ENCODE results near the gene ZNF385B. TPM values are rescaled to one million over a fixed set of nuclear protein-coding genes. Genes with fewer than 3 reads are reported as not detected.

The ZNF385B gene
- total RNA-seq, 1 donor from 2014 or later: not detected

DNA sequence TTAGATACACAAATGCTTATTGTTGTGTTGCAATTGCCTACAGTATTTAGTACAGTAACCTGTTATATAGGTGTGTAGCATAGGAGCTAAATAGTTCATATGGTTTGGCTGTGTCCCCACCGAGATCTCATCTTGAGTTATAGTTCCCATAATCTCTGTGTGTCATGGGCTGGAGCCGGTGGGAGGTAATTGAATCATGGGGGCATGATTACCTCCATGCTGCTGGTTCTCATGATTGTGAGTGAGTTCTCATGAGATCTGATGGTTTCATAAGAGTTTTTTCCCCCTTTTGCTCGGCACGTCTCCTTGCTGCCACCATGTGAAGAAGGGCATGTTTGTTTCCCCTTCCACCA lies 406.3 kb downstream of the ZNF385B start:
- no peak for DNase-seq (ENCODE audit: extremely low read depth, low read depth, low spot score)

DNA sequence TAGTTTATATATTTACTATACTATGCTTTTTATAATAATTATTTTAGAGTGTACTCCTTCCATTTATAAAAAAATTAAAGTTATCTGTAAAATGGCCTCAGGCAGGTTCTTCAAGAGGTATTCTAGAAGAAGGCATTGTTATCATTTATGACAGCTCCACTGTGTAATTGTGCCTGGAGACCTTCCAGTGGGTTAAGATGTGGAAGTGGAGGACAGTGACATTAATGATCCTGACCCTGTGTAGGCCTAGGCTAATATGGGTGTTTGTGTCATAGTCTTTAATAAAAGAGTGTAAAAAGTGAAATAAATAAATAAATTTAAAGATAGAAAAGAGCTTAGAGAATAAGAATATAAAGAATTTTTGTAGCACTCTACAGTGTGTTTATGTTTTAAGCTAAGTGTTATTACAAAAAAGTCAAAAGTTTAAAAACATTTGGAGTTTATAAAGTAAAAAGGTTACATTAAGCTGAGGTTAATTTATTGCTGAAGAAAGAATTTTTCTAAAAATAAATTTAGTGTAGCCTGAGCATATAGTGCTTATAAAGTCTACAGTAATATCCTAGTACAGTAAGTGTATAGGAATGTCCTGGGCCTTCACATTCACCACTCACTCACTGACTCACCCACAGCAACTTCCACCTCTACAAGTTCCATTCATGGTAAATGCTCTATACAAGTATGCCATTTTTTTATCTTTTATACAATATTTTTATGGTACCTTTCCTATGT lies 406.8 kb downstream of the ZNF385B start:
- peak; percentile 44 for DNase-seq (ENCODE audit: extremely low read depth, low read depth, low spot score)

DNA sequence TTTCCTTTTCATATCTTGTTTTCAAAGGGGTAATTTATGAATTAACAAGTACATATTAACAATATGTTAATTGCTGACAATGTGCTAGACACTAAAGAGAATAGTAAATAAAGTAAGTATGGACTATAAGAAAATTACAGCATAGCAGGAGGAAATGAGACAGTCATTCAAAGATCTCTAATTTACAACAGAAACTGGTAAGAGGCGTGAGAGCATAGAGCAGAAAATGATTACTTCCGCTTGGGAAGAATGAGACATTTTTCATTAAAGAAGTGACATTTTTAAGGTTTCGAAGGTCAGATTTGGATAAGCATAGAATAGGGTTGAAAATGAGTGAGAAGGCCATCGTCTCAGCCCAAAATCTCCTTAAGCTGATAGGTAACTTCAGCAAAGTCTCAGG lies 412.4 kb downstream of the ZNF385B start:
- no peak for DNase-seq (ENCODE audit: extremely low read depth, low read depth, low spot score)

DNA sequence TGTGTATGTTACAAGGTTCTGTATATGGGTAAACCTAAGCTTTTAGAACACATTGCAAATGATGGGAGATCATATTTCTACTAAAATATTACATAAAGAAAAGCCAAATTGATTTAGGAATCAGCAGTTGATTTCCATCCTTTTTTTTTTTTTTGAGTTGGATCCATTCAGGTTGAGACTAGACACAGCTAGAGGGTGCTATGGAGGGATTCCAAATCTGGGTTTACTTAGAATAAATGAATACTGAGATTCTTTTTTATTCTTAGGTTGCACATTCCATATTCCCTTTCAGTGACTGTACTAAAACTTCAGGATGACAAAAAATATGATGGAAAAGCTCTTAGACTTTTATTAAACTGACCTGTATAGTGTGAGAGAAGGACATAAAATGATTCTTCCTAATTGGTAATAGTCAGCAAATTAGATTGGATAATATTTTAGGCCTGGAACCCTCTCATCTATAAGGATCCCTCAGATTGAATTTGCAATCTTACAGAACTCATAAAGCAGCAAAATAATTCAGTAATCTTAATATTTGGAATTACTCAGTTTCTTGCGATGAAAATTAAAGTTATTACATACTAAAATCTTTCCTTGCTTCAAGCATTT lies 413.5 kb downstream of the ZNF385B start:
- no peak for DNase-seq (ENCODE audit: extremely low read depth, low read depth, low spot score)

DNA sequence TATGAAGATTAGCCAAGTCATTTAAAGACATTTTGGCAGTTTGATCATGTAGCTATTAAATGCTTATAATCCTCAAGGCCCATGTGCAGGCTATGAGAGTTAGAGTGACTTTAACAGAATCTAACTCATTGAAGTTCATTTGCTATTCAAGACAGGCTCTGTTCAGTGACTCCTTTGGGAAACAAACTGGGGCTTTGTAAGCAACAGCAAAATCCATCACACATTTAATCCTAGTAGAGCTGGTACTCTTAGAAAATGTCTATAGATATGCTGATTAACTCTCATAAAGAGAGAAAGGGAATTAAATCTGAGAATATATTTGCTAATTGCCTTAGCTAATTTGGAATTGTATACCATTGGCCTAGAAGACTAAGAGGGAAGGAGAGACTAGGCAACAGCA lies 414.0 kb downstream of the ZNF385B start:
- DNase-seq (ENCODE audit: extremely low read depth, low read depth, low spot score): no peak

DNA sequence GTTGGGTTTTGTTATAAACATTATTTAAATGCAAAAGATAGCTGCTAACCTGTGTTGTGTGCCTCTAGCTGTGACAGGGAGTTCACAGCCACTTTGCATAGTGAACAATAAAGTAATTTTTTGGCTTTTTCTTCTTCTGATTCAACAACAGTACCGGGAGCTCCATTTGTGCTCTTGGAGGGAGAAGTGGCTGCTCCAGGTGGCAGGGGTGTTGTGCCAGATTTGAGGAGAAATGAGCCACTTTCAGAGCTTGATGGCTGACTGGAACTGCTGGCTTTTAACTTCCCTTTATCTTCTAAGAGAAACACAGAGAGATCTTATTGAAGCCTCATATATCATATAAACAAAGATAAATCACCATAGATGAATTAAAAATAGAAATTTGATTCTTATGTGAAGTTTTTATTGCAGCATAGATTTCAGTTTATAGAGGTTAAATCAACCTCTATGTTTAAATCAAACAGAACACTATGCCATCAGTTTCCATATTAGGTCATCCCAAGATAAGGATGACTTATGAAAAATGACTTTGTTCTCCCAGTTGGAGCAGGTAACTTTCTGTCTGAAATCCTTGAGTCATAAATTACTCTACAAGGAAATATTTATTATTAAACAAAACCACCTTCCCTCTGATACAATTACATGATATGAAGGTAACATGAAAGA lies 414.8 kb downstream of the ZNF385B start:
- no peak for DNase-seq (ENCODE audit: extremely low read depth, low read depth, low spot score)

DNA sequence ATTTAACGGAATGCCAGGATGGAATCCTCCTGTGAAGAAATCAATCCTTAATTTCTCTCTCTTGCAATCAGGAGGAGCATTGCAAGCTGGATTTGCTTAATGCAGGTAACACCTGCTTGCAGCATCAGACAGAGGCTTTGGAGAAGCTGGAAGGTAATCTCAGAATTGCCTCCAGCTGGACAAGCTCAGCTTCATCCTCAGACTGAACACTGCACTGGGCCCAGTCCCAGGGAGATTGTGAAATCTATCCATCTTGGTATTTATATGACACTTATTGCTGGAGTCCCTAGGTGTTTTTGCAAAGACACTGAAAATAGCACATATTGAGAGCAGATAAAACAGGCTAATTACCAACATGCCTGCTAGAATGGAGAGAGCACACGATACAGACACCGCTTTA lies 417.4 kb downstream of the ZNF385B start:
- no peak for DNase-seq (ENCODE audit: extremely low read depth, low read depth, low spot score)

DNA sequence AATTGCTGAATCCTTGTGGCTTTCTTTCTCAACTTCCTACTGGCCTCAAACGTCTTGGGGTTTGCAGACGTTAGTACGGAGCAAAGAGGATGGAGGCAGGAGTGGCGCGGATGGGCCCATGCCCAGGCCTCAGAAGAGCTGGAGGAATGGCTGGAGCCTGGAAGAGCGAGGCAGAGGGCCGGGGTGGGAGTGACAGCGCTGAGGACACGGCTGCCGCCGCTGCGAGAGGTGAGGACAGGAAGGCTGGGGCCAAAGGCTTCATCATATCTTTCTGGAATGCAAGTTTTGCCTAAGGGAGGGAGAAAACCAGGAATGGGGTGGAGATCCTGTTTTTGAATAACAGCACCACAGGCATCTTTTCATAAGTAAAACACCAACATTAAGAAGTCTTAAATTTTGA lies 418.2 kb downstream of the ZNF385B start:
- DNase-seq (ENCODE audit: extremely low read depth, low read depth, low spot score): no peak

DNA sequence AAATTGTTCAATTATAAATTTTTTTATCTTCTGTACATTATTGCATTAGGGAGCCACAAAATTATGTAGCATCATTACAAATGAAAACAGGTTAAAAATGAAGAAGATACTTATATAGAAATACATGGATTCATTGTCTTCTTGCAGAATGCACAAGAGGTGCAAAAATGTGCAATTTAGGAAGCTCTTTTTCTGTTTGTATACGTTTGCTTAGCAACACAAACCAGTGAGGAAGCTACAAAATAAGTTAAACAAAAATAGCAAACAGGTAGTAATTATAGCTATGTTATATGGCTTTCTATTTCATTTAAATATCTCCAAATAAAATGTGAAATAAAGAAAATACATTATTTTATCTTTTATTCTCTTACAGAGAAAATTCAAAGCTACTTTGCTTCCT lies 419.2 kb downstream of the ZNF385B start:
- no peak for DNase-seq (ENCODE audit: extremely low read depth, low read depth, low spot score)

DNA sequence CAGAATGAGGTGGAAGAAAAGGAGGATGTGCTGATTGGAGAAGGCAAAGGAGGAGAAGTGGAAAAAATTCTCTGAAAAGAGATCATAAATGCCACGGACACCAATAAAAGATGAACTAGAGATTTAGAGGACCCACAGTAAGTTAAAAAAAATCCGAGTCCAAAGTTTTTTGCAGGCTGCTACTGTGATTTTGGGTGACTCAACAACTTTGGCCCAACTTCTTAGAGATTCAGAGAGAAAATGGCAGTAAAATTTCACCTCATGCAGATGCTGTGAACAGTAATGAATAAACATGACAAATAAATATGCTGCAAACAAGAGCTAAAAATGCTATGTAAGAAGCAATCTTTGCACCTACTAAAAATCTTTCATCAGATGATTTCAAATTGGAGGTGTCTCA lies 419.9 kb downstream of the ZNF385B start:
- no peak for DNase-seq (ENCODE audit: extremely low read depth, low read depth, low spot score)

DNA sequence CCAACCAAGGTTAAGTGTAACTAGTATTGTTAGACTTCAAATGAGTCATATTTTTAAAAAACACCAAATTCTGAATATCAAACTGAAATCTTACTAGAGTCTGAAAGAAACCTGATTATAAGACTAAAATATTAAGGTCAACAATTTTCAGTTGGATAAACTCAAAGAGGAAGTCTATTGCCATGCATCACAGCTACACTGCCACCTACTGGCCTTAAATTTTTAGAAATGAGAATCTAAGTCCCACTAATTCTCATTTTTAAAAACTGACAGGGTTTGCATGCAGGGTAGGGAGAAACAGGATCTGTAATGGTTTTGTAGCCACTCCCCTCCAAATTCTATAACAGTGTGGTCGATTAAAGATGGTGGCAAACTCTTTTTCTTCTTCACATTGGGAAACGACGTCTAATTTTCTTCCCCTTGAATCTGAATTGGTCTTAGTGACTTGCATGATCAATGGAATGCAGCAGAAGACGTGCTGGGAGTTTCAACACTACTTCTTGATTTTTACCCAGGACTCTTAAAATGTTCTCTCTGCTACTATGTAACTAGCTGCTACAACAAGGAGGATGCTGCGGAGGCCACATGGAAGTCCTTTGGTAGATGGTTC lies 420.7 kb downstream of the ZNF385B start:
- peak; percentile 33 for DNase-seq (ENCODE audit: extremely low read depth, low read depth, low spot score)

DNA sequence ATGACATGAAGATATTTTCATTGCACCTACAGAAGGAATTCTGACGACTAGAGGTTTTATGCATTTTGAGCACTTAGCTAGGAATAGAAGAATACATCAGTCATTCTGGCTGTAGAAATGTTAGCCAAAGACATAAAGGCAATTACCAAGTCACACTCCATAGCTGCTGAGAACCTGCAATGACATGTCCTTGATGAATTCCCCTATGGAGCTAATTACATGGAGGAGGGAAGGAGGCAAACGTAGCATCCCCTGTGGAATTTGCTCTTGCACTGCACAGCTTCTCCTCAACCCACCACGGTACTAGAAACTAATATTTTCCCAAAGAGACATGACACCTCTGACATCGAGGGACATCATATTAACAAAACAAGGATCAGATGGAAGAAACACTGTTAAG lies 422.8 kb downstream of the ZNF385B start:
- no peak for DNase-seq (ENCODE audit: extremely low read depth, low read depth, low spot score)

DNA sequence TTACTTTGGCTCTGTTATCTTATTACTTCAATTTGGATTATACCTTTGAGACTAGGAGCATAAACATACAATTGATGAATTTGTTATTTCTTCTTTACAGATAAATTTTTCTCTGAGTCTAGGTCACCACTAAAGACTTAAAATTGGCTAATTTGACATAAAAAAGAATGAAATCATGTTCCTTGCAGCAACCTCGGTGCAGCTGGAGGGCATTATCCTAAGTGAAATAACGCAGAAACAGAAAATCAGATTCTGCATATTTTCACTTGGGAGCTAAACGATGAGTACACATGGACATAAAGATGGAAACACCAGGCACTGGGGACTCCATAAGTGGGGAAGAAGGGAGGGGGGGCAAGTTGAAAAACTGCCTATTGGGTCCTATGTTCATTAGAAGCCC lies 424.0 kb downstream of the ZNF385B start:
- no peak for DNase-seq (ENCODE audit: extremely low read depth, low read depth, low spot score)

DNA sequence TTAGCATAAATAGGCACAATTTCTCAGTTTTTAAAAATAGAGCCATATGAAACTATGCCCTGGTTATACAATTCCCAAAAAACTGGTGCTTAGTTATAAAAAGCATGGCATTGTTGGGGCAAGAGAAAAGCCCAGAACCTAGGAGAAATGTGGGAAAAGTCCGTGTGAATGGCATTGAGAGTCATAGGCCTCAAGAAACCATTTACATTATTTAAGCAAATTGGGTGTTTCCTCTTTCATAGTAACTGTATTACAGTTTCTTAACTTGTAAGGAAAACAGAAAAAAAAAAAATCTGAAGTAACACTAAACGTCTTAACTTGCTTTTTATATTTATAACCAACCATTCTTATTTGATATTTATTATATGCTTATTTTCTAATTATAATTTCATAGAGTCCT lies 425.8 kb downstream of the ZNF385B start:
- DNase-seq (ENCODE audit: extremely low read depth, low read depth, low spot score): no peak

DNA sequence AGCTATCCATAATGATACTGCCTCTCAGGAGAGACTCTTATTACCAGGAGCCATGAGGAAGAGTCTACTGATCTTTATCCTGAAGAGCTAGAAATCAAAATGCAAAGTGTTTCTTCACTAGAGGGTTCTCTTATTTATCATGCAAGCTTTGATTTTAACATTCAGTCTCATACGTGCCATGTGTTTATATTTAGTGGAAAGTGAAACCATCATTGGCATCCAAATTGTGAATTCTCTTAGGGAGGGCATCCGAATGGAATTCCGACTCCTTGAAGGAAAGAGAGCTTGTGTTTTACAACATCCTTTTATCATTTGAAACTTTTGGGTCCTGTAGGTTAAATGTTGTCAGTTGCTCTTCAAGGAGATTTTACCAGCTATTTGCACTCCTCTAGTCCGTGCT lies 426.4 kb downstream of the ZNF385B start:
- no peak for DNase-seq (ENCODE audit: extremely low read depth, low read depth, low spot score)

DNA sequence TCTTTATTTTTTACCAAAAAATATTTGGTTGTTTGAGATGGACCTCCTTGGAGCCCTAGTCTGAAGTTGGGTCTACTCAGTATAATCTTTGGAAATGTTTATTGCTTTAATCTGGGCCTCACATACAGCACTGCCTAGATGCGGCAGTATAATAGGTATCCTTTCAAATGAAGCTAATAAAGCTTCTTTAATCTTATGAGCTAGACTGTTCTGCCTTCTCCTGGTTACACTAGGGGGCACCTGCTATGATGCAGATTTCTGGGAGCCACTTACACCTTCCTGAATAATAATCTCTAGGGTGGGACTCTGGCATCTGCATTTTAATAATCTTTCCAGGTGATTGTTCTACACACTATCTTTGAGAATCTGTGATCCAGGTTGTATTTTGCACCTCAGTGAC lies 427.1 kb downstream of the ZNF385B start:
- DNase-seq (ENCODE audit: extremely low read depth, low read depth, low spot score): no peak

DNA sequence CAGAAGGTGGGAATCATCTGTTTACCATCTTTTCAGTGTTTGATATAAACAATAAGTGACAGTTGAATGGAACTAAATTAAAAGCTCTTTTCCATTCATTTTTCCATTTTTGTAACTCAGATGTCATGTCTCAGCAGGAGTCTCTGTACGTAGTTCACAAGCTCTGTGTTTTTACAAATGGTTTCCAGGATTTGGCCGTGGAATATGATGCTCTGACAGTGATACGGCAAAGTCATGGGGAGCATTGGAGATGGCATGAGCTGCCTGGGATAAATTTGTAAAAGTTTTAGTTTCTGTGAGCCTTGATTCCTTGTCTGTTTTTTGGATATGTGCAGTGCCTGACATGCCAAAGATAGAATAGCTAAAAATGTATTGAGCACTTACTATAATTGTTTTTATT lies 428.7 kb downstream of the ZNF385B start:
- DNase-seq (ENCODE audit: extremely low read depth, low read depth, low spot score): no peak

DNA sequence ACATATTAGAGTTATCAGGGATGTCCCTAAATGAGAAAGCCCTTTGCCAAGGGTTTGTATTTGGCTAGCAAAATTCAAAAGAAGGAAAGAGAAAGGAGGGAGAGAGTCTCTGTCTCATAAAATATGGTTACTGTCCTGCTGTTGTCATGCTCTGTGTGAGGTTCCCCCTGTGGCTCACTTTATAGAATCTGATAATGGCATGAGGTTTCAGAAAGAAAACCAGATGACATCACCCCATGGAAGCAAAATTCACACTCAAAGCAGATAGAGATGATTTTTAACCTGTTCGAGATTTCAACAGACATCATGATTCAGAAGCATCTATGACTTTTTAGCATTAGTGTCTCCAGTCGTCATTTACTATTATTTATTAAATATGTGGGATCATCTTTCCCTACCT lies 431.8 kb downstream of the ZNF385B start:
- no peak for DNase-seq (ENCODE audit: extremely low read depth, low read depth, low spot score)

DNA sequence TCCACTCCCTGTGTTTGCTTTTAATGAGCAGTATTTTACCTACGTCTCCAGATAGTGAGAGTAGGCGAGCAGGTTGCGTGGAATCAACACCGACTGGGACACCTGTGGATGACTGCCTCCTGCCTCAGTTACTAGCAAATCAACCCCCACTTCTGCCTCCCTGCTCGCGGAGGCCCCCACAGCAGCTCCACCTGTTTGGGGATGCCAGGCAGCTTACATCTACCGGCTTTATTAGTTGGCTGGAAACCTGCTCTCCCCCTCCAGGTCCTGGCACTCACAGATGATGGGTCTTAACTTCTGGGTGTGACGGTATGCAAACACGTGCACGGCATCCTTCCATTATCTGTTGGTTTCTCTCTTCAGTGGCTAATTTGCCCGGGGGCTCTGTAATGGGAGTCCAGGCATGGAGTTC lies 432.3 kb downstream of the ZNF385B start:
- DNase-seq (ENCODE audit: extremely low read depth, low read depth, low spot score): no peak

DNA sequence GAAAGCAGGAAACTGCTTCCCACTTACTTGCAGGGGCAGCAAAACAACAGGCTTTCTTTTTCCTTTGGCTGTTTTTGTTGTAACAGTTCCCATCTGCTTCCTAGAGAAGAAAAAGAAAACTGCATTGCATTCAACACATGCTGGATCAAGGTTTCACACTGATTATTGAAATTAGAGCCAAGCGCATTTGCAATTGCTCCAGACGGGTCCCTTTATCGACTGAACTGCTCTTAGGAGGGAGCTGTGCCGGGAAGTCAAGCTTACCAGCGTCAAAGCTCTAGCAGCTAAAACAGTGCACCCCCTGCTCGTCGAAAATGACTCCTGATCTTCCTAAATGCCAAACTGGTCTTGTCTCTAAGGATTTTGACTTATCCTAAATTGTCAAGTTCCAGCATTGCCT lies 432.8 kb downstream of the ZNF385B start:
- no peak for DNase-seq (ENCODE audit: extremely low read depth, low read depth, low spot score)

DNA sequence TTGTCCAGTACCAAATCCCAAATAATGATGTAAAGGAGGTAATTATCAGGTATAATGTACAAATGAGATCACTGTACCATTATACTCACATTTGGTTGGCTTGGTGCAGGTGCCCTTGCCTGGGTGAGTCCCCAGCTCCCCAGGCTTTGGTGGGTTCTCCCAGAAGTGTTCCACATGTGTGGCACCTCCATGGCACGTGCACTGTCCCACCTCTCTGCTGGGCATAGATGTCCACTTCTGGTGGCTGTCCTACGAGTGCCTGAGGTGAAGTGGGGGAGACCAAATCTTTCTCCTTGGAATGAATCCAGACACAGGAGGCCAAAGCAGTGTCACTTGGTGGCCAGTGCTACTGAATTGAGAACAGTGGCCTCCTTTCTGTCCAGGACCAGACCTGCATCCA lies 434.3 kb downstream of the ZNF385B start:
- DNase-seq (ENCODE audit: extremely low read depth, low read depth, low spot score): no peak

DNA sequence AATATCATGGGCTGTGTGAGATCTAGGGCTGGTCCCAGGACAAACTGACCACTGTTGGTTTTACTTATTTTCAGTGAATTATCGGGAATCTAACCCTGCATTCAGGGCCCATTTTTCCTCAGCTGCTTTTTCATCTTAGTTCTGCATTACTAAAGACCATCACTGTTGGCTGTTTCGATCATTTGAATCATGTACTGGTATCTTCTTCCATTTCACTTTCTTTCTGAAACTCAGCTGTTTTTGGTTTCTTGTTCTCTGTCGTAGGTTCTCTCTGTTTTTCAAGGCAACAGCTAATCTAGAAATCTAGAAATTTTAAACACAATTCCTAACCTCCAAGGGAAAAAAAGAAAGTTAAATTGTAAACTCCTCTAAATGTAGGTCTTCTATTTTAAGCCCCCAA lies 436.8 kb downstream of the ZNF385B start:
- no peak for DNase-seq (ENCODE audit: extremely low read depth, low read depth, low spot score)

Measured in glomerular endothelial cell (primary cell).